Measurements from ENCODE around the gene UPK1B.
"Not testable (repeated sequence)": the region's sequence is repeated elsewhere in the genome, so short reads cannot be mapped to it uniquely, and the experiment has no call there.

The UPK1B gene

GRCh38 chr3:119223511-119223910, 50.1 kb downstream of the UPK1B start:
- no peak for DNase-seq (ENCODE audit: low read depth in 2 of 2)

- no peak for DNase-seq (ENCODE audit: low read depth in 2 of 2)
Measured at GRCh38 chr3:119225121-119225520, 51.7 kb downstream of the UPK1B start.

GRCh38 chr3:119227070-119227850, 53.9 kb downstream of the UPK1B start:
- no peak for DNase-seq (ENCODE audit: low read depth in 2 of 2)

GRCh38 chr3:119228373-119229145, 55.2 kb downstream of the UPK1B start:
- DNase-seq (ENCODE audit: low read depth in 2 of 2): no peak

- no peak for DNase-seq (ENCODE audit: low read depth in 2 of 2)
Measured at GRCh38 chr3:119229190-119229589, 55.8 kb downstream of the UPK1B start.

GRCh38 chr3:119230071-119230470, 56.7 kb downstream of the UPK1B start:
- DNase-seq (ENCODE audit: low read depth in 2 of 2): no peak

GRCh38 chr3:119230745-119231144, 57.3 kb downstream of the UPK1B start:
- DNase-seq (ENCODE audit: low read depth in 2 of 2): no peak

- no peak for DNase-seq (ENCODE audit: low read depth in 2 of 2)
Measured at GRCh38 chr3:119234610-119235009, 61.2 kb downstream of the UPK1B start.

GRCh38 chr3:119235151-119235550, 61.8 kb downstream of the UPK1B start:
- no peak for DNase-seq (ENCODE audit: low read depth in 2 of 2)

- no peak for DNase-seq (ENCODE audit: low read depth in 2 of 2)
Measured at GRCh38 chr3:119236756-119237155, 63.4 kb downstream of the UPK1B start.

- no peak for DNase-seq (ENCODE audit: low read depth in 2 of 2)
Measured at GRCh38 chr3:119237299-119237698, 63.9 kb downstream of the UPK1B start.

GRCh38 chr3:119238363-119238762, 65.0 kb downstream of the UPK1B start:
- DNase-seq (ENCODE audit: low read depth in 2 of 2): no peak

GRCh38 chr3:119239206-119239820, 65.9 kb downstream of the UPK1B start:
- no peak for DNase-seq (ENCODE audit: low read depth in 2 of 2)

GRCh38 chr3:119240101-119240590, 66.7 kb downstream of the UPK1B start:
- no peak for DNase-seq (ENCODE audit: low read depth in 2 of 2)

GRCh38 chr3:119240591-119241434, 67.4 kb downstream of the UPK1B start, which contains the start of gene B4GALT4:
B4GALT4 (minus strand) TSS chr3:119240878; CDS start chr3:119230099, 10,779 bp downstream.
- DNase-seq (ENCODE audit: low read depth in 2 of 2): peak; percentile 37 to 49

- not testable (repeated sequence) for DNase-seq (ENCODE audit: low read depth in 2 of 2)
Measured at GRCh38 chr3:119242387-119243057, 69.1 kb downstream of the UPK1B start.

- DNase-seq (ENCODE audit: low read depth in 2 of 2): not testable (repeated sequence)
Measured at GRCh38 chr3:119243058-119243529, 69.7 kb downstream of the UPK1B start.

- DNase-seq (ENCODE audit: low read depth in 2 of 2): no peak
Measured at GRCh38 chr3:119243712-119244111, 70.3 kb downstream of the UPK1B start.

- no peak for DNase-seq (ENCODE audit: low read depth in 2 of 2)
Measured at GRCh38 chr3:119245778-119246177, 72.4 kb downstream of the UPK1B start.

Data from stimulated activated CD8-positive, alpha-beta memory T cell treated with anti-CD3 and anti-CD28 coated beads, Interleukin-7, amount 100 ng/mL, for 1 hour (primary cell).